GM10847 (cell line): Measurements from ENCODE around the gene CCM2.

ENCODE experiments used
- POLR2A ChIP-seq: IDR thresholded peaks from 2 replicates; pipeline ENCODE4 v1.6.1; 2011; ENCODE audit not compliant: insufficient read length; ENCODE audit errors: extremely low read depth

Gene CCM2

GRCh38 chr7:45072131-45073030 lies 72.4 kb downstream of the CCM2 start:
- TF ChIP-seq POLR2A: no peak

DNA sequence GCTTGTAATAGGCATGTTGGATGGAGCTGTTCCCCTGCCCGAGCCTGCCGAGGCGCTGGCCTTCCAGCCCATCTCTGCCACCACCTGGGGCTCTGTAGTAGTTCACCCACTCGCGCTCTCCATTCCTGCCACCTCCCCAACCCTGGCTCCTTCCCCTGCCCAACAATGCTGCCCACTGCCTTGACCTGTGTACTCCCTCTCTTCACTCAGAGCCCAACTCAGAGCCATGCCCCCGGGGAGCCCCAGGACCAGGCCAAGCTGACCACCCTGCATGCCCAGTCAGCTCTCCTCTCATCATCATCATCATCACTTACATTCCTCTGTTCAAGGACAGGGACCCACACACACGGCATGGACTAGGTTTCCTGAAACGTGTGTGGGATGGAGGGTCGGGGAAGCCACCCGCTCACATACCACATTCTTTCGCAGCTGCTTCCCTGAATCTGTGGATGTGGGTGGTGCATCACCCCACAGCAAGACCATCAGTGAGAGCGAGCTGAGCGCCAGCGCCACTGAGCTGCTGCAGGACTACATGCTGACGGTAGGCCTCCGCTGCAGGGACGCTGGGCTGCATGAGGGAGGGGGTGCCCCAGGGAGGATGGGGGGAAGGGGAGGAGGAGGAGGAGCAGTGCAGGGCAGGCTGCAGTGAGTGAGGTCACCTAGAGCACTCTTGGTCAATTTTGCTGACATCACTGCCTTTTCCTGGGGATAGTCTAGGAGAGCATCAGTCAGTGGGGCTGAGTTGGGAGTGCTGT lies 73.2 kb downstream of the CCM2 start:
- TF ChIP-seq POLR2A: no peak

- no peak for TF ChIP-seq POLR2A
These were observed 74.0 kb downstream of the CCM2 start for GRCh38 chr7:45073786-45074527.

- no peak for TF ChIP-seq POLR2A
These were observed 74.7 kb downstream of the CCM2 start for GRCh38 chr7:45074528-45075354.

DNA sequence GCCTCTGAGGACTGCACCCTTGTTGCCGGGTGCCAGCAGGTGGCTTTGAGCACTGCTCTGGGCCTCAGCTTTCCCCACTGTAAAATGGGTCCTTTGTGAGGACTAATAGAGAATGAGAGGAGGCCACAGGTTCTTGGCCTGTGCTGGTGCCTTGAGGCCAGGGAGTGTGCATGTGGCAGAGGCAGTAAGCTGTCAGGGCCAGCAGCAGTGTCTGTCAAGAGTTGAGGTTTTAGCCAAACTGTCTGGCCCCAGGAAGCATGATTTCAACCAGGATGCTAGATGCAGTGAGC lies 75.3 kb downstream of the CCM2 start:
- no peak for TF ChIP-seq POLR2A

GRCh38 chr7:45075871-45076796 lies 76.1 kb downstream of the CCM2 start:
- no peak for TF ChIP-seq POLR2A

DNA sequence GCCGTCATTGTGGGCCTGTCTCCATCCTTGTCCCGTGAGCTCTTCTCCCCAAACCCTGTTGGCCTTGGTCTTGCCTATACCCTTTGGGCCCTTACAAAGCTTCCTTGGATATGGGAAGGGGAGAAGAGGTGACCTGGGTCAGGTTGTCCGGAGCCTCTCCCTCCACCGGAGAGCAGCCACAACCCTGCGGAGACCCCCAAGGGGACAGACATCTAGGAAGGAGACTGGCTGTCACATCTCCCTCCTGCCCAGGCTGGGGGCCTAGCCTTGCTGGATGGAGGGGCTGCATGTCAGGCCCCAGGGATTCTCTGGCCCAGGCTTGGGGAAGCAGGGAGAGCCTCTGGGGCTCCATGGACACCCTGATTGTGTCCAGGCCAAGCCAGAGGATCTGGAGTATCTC lies 76.9 kb downstream of the CCM2 start:
- no peak for TF ChIP-seq POLR2A

DNA sequence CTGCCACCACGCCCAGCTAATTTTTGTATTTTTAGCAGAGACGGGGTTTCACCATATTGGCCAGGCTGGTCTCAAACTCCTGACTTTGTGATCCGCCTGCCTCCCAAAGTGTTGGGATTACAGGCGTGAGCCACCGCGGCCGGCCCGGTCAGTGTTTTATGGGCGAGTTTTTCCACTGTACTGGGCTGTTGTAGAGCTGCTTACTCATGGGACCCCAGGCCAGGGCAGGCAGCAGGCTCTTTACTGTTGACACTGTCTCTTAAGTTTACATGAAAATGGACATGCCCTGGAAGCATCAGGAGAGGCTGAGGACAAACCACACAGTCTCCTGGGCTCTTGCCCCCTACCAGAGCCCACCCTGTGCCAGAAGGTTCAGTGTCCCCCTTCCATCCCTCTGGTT lies 77.6 kb downstream of the CCM2 start:
- no peak for TF ChIP-seq POLR2A

- TF ChIP-seq POLR2A: no peak
These were observed 78.2 kb downstream of the CCM2 start for GRCh38 chr7:45078125-45078681.

GRCh38 chr7:45080265-45080957 lies 80.4 kb downstream of the CCM2 start:
- TF ChIP-seq POLR2A: no peak

DNA sequence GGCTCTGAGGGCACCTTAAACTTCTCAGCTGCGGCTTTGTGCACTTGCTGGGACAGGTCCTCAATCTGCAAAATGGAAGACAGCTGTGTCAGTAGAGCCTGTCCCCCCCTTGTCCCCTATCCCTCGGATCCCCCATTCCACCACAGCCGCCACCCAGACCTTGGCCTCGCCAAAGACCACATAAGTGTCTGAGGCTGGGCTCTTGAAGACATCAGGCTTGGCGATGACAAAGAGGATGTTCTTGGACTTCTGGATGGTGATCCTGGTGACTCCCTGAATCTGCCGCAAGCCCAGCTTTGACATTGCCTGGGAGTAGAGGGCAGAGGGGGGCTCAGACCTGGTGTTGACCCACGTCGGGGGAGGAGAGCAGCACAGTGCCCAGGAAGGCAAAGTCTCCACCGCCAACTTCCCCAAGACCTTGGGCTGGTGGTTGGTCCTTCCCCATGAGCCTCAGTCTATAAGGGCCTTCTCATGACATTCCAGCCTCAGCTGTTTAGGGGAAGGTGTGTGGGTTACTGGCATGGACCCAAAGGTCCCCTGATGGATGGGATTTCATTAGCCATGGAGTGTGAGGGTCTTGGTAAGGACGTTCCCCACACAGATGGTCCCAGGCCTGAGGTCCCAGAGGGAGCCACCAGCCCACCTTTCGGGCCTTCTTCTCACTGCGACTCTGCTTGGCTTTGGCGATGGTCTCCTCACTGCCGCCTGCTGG lies 81.1 kb downstream of the CCM2 start:
- no peak for TF ChIP-seq POLR2A

GRCh38 chr7:45081670-45081974 lies 81.6 kb downstream of the CCM2 start:
- no peak for TF ChIP-seq POLR2A
